Activated effector memory CD4-positive, alpha-beta T cell treated with anti-CD3 and anti-CD28 coated beads, Interleukin-2, amount 50 U/mL, for 16 hours (primary cell): ENCODE data around the gene RASA4B.
"Not testable (repeated sequence)": the region's sequence is repeated elsewhere in the genome, so short reads cannot be mapped to it uniquely, and the experiment has no call there.

Source experiments
- DNase-seq: peaks from one replicate; pipeline ENCODE4 v3.0.0-alpha.2; 2020

The RASA4B gene

DNA sequence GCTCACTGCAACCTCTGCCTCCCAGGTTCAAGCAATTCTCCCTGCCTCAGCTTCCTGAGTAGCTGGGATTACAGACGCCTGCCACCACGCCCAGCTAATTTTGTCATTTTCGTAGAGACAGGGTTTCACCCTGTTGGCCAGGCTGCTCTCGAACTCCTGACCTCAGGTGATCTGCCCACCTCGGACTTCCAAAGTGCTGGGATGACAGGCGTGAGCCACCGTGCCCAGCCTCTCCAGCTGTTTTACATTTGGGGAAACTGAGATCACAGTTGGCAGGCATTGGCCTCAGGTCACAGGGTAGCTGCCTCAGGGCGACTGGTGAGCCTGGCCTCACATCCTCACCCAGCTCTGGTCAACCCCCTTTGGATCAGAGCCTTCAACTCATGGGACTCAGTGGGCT, 7.0 kb downstream of the RASA4B start:
- peak; percentile 31 for DNase-seq

GRCh38 chr7:102507410-102508088, 10.0 kb downstream of the RASA4B start:
- peak; percentile 50 for DNase-seq

DNA sequence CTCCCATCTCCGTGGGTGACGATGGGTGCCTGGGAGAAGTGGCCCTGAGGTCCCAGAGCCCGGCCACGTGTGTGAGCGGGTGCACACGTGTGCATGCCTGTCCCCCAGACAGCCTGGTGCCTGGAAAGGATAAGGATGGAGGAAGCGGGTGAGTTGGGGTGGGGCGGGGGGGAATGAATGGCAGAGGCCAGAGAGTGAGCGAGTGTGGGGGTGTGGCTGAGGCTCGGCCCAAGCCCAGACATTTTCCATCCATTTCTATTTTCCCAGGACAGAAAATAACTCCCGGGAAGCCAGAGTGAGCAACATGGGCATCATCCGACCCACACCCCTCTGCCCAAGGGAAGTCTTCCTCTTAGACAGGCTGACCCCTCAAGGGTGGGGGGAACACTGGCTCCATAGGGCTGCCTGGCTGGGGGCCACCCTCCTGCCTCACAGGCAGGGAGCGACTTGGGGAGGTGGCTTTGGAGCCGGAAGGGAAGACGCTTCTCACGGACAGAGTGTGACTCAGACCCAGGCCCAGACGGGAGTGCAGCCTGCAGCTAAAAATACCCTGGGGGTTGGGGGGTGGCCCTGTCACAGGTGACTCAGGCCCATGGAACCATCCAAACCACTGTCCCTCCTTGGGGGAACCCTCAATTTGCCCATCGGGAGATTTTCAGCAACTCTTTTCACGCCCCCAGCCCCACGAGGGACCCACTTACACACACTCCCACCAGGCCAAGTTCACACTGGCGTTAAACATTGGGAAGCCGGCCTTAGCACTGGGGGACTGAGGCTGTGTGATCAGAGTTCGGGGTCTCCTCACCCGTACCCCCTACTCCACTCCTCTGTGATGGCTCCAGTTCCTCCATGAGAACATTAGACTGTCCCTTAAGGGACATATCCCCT, 12.0 kb downstream of the RASA4B start:
- peak; percentile 47 for DNase-seq

GRCh38 chr7:102503141-102503540, 14.4 kb downstream of the RASA4B start:
- DNase-seq, result not testable (repeated sequence)

DNA sequence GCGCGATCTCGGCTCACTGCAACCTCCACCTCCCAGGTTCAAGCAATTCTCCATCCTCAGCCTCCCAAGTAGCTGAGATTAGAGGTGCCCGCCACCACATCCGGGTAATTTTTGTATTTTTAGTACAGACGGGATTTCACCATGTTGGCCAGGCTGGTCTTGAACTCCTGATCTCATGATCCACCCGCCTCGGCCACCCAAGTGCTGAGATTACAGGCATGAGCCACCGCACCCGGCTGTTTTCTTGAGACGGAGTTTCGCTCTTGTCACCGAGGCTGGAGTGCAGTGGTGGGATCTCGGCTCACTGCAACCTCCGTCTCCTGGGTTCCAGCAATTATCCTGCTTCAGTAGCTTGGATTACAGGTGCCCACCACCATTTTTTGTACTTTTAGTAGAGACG, 19.3 kb downstream of the RASA4B start:
- DNase-seq, result not testable (repeated sequence)

DNA sequence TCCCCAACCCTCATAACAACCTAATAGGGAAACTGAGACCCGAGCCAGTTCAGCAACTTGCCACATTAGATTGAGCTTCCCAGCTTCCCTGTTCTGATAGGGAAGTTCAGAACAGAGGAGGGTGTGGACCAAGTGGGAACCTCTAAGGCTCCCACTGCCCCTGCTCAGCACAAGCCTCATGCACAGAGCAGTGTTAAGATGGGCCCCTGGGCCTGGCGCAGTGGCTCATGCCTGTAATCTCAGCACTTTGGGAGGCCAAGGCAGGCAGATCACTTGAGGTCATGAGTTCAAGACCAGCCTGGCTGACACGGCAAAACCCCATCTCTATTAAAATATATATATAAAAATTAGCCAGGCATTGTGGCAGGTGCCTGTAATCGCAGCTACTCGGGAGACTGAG, 20.3 kb downstream of the RASA4B start:
- not testable (repeated sequence) for DNase-seq

GRCh38 chr7:102496861-102497260, 20.7 kb downstream of the RASA4B start:
- not testable (repeated sequence) for DNase-seq

- DNase-seq, result not testable (repeated sequence)
These were observed 23.0 kb downstream of the RASA4B start for GRCh38 chr7:102494473-102495149.

DNA sequence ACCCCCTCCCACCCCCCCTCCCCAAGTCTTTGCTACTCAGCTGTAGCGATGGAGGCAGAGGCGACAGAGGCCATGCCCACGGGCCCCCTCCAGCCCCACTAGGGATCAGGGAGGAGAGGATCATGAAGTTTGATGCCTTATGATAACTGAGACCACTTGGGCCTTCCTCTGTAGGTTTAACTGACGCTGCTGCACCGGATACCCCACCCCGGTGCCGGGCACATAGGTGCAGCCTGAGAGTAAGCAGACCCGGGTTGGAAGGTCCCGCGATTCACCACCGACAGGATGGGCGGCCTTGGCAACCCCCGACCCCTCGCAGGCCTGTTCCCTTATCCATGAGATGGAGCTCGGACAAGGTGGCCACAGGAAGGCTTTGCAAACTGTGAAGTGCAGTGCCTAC, 23.6 kb downstream of the RASA4B start:
- DNase-seq, result not testable (repeated sequence)

DNA sequence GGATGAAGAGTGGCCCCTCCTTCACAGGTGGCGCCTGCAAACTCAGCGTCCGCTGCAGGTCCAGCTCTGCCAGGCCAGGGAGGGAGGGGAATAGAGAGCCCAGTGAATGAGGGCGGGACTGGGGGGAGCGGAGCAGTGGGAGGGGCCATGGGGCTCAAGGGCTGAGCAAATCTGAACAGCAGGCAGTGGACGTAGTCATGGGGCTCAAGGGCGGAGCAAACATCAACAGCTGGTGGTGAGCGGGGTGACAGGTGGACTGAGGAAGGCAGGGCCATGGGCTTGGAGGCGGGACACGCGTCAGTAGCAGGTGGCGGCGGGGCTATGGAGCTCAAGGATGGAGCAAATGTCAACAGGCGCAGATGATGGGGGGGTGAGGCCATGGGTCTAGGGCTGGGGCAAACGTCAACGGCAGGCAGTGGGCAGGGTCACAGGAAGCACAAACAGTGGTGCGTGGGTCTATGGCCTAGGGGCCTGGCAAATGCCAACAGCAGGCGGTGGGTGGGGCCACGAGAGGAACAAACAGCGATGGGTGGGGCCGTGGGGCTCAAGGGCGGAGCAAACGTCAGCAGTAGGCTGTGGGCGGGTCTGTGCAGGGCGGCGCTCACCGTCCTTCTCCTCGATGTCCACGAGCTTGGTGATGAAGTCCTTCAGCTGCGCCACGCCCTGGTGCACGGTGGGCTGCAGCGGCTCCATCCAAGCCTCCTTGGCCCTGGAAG, 24.2 kb downstream of the RASA4B start:
- DNase-seq, result not testable (repeated sequence)

GRCh38 chr7:102490529-102491075, 27.0 kb downstream of the RASA4B start:
- DNase-seq, result peak; percentile 79

GRCh38 chr7:102484317-102484716, 33.3 kb downstream of the RASA4B start:
- DNase-seq, result not testable (repeated sequence)

- peak; percentile 12 for DNase-seq
These were observed 35.6 kb downstream of the RASA4B start for GRCh38 chr7:102481962-102482361.

- DNase-seq, result peak; percentile 70
These were observed 37.5 kb downstream of the RASA4B start for GRCh38 chr7:102479982-102480637.

DNA sequence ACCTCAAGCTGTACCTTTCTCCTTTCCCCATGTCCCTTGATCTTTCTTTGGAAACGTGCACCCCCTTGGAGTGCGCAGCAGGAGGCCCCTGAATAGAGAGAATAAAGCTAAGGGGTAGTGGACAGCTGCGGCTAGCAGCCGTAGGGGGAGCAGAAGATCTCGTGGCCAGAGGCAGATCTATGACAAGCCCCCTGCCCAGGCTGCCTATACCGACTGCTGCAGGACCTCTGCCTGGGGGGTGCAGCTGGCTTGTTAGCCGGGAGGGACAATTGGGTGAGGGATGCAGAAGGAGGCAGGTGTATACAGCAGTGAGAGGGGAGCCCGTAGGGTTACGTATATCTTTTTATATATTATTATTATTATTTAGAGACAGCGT, 38.4 kb downstream of the RASA4B start:
- DNase-seq, result not testable (repeated sequence)

- peak; percentile 96 for DNase-seq
These were observed 39.0 kb downstream of the RASA4B start, which contains the start of gene POLR2J for GRCh38 chr7:102478314-102479208. Gene POLR2J, minus strand, starts transcription at chr7:102478922. Its CDS starts 62 bp downstream, at chr7:102478860.

DNA sequence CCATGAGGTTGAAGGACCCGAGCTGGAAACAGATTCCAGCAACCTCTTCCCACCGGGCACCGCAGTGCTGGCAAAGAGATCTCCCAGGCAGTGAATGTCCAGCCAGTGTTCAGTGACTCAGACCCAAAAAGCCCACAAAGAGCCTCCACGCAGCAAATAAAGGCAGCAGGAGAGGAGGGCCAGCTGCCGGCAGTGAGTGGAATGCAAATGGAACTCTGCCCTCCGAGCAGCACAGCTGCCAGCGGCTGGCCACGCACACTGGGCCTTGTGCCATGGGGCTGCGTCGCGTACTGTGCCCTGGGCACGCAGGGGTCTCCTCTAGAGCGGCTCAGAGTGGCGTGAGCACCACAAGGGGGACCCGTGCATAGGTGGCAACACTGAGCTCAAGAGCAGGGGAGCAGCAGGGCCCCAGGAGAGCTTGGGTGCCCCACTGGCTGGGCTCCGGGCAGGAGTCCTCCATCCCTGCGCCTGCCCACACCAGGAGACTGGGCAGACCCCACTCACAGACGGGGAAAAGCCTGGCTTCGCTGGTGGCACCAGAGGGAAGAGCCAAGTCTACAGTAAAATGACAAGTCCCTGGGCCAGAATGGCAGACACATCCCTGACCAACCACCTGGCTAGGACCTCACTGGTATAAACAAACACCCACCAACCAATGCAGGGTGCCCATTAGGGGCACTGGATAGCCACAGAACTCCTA, 42.7 kb downstream of the RASA4B start:
- DNase-seq, result peak; percentile 44

DNA sequence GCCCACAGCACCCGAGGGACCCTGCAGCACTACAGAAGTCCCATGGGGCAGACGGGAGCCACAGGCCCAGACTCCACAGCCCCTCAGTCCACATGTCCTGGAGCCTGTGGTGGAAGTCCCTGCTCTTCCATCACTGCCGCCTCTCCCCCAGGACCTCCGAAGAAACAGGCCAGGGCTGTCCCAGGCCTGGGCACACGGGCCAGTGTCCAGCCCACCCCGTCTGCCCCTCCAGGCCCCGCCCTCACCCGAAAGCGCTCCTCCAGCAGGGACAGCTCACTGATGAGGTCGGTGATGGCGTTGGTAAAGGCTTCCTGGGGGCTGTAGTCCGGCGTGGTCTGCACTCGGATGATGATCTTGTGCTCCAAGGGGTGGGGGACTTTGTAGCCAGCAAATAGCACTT, 43.5 kb downstream of the RASA4B start:
- DNase-seq, result peak; percentile 5

DNA sequence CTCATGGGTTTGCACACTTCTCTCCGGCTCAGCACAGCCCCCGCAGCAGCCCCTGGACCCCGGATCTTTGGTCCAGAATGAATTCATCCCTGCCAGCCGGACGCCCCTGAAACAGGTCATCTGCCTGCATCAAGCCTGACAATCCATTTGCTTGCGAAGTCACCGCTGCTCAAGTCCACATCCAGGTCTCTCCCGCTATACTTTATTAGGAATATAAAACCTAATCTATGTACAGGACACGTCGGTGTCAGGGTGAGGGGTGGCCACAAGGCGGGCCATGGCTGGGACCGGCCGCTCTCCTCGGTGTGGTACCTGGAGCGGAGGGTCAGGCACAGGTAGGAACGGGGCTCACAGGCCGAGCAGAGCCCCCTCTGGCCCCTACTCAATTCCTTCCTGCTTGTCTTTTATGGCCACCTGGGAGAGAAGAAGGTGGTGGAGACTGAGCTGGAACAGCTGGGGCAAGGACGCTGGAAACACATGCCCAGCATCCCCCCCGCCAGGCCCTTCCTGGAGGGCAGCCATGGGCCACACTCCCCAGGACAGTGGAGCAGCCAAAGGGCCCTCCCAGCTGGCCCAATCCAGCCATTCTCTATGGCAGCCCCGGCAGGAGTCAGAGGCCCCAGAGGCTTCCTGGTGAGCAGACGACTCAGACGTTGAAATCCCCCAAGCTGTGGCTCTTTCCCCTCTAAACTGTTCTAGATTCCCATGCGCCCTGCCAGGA, 44.1 kb downstream of the RASA4B start:
- DNase-seq, result peak; percentile 60
